Measurements from ENCODE around the gene PRKN.
"Not testable (repeated sequence)": the region's sequence is repeated elsewhere in the genome, so short reads cannot be mapped to it uniquely, and the experiment has no call there.

The PRKN gene

GRCh38 chr6:161496271-161496670 is 1231.3 kb downstream of the PRKN start:
- DNase-seq, result not testable (repeated sequence)

GRCh38 chr6:161494566-161494965 is 1233.0 kb downstream of the PRKN start:
- no peak for DNase-seq

- no peak for DNase-seq
Observed at GRCh38 chr6:161493576-161494118, 1233.9 kb downstream of the PRKN start.

- DNase-seq, result no peak
Observed at GRCh38 chr6:161489626-161490306, 1237.8 kb downstream of the PRKN start.

- DNase-seq, result no peak
Observed at GRCh38 chr6:161487694-161488093, 1239.9 kb downstream of the PRKN start.

GRCh38 chr6:161487217-161487531 is 1240.4 kb downstream of the PRKN start:
- no peak for DNase-seq

- peak; percentile 32 for DNase-seq
Observed at GRCh38 chr6:161486361-161487216, 1241.0 kb downstream of the PRKN start.

GRCh38 chr6:161482517-161482858 is 1245.1 kb downstream of the PRKN start:
- DNase-seq, result no peak

GRCh38 chr6:161481786-161482516 is 1245.6 kb downstream of the PRKN start:
- no peak for DNase-seq

- DNase-seq, result no peak
Observed at GRCh38 chr6:161480421-161481155, 1247.0 kb downstream of the PRKN start.

GRCh38 chr6:161479376-161479775 is 1248.2 kb downstream of the PRKN start:
- no peak for DNase-seq

GRCh38 chr6:161477876-161478425 is 1249.6 kb downstream of the PRKN start:
- no peak for DNase-seq

GRCh38 chr6:161476711-161477110 is 1250.9 kb downstream of the PRKN start:
- DNase-seq, result peak; percentile 3

- DNase-seq, result no peak
Observed at GRCh38 chr6:161465403-161465802, 1262.2 kb downstream of the PRKN start.

- DNase-seq, result no peak
Observed at GRCh38 chr6:161463071-161463470, 1264.5 kb downstream of the PRKN start.

- no peak for DNase-seq
Observed at GRCh38 chr6:161462148-161462547, 1265.4 kb downstream of the PRKN start.

GRCh38 chr6:161459008-161459615 is 1268.5 kb downstream of the PRKN start:
- DNase-seq, result no peak

- DNase-seq, result no peak
Observed at GRCh38 chr6:161458201-161458951, 1269.2 kb downstream of the PRKN start.

GRCh38 chr6:161455848-161456247 is 1271.7 kb downstream of the PRKN start:
- no peak for DNase-seq

- no peak for DNase-seq
Observed at GRCh38 chr6:161453558-161453957, 1274.0 kb downstream of the PRKN start.

GRCh38 chr6:161452241-161452640 is 1275.3 kb downstream of the PRKN start:
- DNase-seq, result no peak

All from NCI-H1436 (cell line).